H4 (cell line): ENCODE results near the gene RPUSD1. TPM values are rescaled to one million over a fixed set of nuclear protein-coding genes. Genes with fewer than 3 reads are reported as not detected.
"Not testable (repeated sequence)": the region's sequence is repeated elsewhere in the genome, so short reads cannot be mapped to it uniquely, and the experiment has no call there.

Experiments used
- DNase-seq: peaks from one replicate; pipeline ENCODE4 v3.0.0-alpha.2; 2015; ENCODE audit warnings: low spot score
- total RNA-seq: library from RNA; depleted of rRNA; stranded (reverse); fragments of >200 nt; shearing (Covaris generic); gene quantifications from 2 replicates; pipeline ENCODE4 v1.2.3, GENCODE V29; 2014; rRNA removed

RPUSD1 gene
- 18.6 and 19.6 TPM in 2 replicates for total RNA-seq

DNA sequence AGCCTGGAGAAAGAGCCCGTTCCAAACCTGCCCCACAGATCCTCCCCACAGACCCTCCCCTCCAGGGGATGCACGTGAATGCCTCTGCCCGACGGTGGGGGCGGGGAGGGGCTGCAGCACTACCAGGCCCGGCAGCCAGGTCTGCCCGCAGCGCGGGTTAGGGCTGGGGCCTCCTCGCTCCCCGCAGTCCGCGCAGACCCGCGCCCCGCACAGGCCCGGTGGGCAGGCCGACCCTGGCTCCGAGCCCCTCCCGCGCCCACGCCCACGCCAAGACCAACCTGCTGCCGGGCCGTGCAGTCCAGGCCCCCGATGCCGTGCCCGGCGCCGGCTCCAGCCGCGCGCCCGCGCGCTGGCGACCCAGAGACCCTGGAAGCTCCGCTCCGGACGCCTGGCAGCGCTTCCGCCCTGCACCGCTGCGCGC lies at the start of gene RPUSD1:
TSS of gene RPUSD1 (minus strand) at position 404 of the 421 bp plus-strand sequence. CDS start 644 bp downstream, outside the sequence.
- DNase-seq: no peak

GRCh38 chr16:836822-837221 lies 48.6 kb upstream of the RPUSD1 start:
- DNase-seq: not testable (repeated sequence)

DNA sequence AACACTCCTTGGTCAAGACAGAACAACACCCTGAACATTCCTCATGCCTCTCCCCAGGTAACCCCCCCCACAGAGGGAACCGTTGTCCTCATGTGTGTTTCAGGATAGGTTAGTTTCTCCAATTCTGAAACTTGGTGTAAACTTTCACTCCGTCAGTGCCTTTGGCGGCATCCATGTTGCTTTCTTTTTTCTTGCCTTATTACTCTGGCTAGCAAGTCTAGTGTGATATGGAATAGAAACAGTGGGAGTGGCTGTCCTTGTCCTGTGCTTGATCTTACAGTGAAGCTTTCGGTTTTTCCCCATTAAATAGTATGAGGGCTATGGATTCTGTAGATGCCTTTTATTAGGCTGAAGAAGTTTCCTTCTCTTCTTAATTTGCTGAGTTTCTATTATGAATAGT lies 48.0 kb upstream of the RPUSD1 start:
- no peak for DNase-seq

DNA sequence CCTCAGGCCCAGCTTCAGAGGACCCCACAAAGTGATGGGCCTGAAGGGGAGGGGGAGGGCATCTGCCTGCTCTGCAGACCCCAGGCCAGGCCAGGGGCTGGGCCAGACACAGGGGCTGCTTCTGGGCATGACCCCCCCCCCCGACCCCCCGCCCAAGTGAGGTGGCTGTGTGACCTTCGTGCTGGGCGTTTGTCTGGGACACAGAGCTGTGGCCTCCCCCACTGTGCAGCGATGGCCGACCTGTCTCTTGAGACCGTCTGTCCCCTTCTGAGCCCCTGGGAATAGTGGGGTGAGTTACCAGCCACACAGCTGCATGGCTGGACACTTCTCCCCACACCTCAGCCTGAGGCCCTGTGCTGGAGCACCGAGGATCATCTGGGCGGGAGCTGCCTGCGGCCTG lies 47.2 kb upstream of the RPUSD1 start:
- DNase-seq: no peak

- DNase-seq: no peak
Observed at GRCh38 chr16:833411-833810, 45.2 kb upstream of the RPUSD1 start.

GRCh38 chr16:832652-833336 lies 44.6 kb upstream of the RPUSD1 start:
- DNase-seq: no peak

DNA sequence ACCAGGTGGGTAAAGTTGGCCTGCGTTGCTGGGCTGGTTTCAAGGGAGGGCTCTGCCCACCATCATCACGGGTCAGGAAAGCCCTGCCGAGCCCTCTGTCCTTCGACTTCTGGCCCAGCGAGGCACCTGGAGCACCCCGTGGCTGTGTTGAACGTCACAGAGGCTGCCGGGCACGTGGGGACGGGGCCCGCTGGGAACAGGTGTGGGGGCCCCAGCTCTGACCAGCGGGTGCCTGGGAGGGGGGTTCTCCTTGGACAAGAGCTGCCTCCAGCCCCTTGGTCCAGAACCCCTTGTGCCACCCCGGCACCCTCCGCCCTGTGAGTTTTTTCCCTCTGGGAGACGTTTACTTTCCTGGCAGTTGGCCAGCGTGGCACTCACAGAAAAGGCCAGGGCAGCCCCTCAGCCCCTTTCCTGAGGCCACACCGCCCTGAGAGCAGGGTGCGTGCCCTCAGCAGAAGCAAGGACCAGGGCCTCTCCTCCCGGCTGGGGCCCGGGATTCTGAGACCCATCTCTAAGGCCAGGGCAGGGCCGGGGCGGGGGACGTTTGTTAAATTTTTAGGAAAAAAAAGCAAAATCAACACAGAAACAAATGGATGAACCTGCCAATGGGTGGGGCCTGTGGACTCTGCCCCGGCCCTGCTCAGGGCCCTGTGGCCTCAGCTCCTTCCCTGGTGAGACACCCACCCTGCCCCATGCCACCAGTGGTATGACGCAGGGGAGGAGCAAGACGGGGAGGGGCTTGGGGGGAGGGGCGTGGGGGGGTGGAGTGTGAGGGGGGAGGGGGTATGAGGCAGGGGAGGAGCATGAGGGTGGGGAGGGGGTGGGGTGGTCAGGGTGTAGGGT lies 43.6 kb upstream of the RPUSD1 start:
- no peak for DNase-seq

DNA sequence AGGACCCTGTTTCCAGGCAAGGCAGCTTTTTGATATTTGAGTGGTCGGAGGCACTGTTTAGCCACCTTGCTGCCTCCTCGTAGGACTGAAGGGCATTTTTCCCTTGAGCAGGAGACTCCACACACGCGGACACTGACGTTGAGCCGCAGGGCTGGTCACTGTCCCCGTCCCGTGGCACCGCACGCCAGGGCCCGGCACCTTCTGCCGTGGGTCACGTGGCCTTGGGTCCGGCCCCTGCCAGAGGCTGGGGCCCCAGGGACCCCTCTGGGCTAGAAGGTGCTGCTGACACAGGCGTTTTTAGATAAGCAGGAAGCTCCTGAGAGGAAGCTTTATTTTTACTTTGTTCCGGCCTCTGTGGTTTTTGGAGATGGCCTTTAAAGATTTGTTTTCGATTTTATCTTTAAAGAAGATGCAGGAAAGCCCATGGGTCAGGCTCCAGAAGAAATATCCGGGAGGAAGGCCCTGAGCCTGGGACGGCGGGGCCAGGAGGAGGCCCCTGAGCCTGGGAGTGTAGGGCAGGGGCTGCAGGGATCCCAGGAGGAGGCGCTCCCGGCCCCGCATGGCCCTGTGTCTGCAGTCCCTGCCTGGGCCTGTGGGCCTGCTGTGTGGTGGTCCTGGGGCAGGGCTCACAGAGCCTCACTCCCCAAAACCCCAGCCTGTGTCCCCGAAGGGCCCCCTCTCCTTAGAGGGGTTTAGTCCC lies 42.8 kb upstream of the RPUSD1 start:
- DNase-seq: no peak

GRCh38 chr16:830107-830870 lies 42.1 kb upstream of the RPUSD1 start:
- no peak for DNase-seq

- no peak for DNase-seq
Observed at GRCh38 chr16:828891-829290, 40.7 kb upstream of the RPUSD1 start.

GRCh38 chr16:827513-827912 lies 39.3 kb upstream of the RPUSD1 start:
- no peak for DNase-seq

- DNase-seq: no peak
Observed at GRCh38 chr16:825341-826061, 37.3 kb upstream of the RPUSD1 start.

- no peak for DNase-seq
Observed at GRCh38 chr16:824601-825000, 36.4 kb upstream of the RPUSD1 start.

DNA sequence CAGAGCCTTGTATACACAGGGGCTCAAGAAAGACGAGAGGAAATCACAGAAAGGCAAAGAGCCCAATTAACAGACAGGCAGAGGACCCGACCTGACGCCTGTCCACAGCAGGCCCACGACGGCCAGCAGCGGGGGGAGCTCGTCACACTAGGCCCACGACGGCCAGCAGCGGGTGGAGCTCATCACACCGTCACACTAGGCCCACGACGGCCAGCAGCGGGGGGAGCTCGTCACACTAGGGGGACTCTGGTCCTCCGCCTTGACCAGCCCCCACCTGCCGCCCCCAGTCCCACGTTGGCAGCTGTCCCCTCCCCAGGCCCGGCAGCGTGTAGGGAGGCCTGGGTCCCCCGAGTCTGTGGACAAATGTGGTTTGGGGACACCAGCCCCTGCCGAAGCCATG lies 36.0 kb upstream of the RPUSD1 start:
- no peak for DNase-seq

DNA sequence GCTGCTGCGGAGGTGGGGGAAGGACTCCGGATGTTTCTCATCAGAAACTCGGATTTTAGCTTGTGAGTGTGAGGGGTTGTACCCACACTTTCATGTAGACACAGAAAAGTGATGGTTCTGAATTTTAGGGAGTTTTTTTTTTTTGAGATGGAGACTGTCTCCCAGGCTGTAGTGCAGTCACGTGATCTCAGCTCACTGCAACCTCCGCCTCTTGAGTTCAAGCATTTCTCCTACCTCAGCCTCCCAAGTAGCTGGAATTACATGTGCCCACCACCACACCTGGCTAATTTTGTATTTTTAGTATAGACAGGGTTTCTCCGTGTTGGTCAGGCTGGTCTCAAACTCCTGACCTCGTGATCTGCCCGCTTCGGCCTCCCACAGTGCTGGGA lies 34.7 kb upstream of the RPUSD1 start:
- DNase-seq: no peak

DNA sequence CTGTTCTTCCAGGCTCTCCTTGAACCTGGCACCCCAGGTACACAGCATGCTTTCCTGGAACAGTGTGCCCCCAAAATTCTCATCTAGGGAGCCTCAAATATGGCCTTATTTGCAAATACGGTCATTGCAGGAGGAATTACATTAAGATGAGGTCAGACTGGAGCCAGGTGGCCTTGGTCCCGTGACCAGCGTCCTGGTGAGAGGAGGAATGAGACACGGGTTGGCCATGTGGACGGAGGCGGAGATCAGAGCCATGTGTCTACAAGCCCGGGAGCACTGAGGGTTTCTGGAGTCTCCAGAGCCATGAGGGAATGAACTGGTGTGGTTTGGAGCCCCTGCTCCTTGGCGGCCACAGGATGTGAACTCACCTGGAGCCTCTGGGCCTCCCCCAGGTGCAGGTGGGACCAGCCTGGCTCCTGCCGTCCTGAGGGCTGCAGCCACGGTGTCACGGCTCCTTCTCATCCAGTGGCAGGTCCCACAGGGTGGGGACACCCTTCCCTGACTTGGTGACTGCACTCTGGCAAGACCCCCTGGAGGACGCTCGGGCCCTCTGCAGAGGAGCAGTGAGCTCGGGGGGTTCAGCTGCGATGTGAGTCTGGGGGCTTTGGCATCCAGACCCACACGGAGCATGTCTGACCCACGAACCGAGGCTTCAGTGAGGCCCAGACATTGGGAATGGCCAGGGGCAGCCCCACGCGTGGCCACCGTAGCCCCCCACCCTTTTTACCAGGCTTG lies 34.2 kb upstream of the RPUSD1 start:
- no peak for DNase-seq

DNA sequence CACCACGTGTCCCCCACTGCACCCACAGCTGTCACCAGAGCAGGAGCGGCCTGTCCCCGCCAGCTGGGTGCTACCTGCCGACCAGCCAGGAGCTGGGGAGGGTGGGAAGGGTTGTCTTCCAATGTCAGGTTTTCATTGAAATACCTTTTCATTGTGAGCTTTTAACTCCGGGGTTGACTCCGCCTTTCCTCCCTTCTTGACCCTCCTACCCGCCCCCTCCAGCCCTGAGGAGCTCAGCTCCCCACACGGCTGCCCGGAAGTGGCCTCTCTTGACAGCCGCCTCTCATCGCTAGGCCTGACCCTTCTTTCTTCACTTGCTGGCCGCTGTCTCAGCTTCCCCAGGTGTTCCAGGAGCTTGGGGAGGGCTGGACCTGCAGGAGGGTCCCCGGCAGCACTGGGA lies 33.6 kb upstream of the RPUSD1 start:
- DNase-seq: no peak

- DNase-seq: no peak
Observed at GRCh38 chr16:820748-821147, 32.6 kb upstream of the RPUSD1 start.

- not testable (repeated sequence) for DNase-seq
Observed at GRCh38 chr16:820044-820408, 31.8 kb upstream of the RPUSD1 start.

DNA sequence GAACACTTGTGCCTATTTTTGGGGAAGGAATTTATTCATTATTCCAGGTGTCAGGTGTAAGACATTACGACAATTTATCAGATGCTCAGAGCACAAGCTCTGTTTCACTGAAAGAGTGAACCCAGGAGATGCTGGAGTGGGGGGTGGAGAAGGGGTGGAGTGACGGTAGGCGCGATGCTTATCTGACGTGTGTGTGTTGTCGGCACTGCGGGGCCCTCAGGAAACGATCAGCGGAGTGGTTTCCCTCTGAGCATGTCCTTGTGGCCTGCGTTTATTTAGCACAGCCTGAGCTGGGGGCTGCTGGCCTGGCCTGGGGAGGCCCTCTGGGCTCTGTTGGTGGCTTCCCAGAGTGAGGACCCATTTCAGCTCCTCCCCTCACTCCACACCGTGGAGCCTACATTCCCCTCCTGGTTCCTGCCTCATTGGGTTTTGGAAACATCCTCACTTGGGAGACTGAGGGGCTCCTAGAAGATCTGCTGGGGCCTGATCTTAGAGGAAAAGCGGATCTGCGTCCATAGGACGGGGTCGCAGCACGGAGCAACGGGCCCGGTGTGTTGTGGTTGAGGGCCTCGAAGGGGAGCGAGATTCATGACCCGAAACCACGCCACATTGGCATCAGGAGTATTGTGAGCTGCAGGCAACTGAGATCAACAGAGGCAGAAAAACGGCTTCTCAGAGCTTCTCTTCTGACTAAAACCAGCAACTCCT lies 31.3 kb upstream of the RPUSD1 start:
- DNase-seq: no peak
